ENCODE data around the gene IFT57. TPM values are rescaled to one million over a fixed set of nuclear protein-coding genes. Genes with fewer than 3 reads are reported as not detected.

IFT57 gene
- total and polyA plus RNA-seq, 2 of the 8 experiments (the other 6 are each of a cell fraction or from before 2014, with no cell fraction given) = 15.1 to 27.8 TPM

DNA sequence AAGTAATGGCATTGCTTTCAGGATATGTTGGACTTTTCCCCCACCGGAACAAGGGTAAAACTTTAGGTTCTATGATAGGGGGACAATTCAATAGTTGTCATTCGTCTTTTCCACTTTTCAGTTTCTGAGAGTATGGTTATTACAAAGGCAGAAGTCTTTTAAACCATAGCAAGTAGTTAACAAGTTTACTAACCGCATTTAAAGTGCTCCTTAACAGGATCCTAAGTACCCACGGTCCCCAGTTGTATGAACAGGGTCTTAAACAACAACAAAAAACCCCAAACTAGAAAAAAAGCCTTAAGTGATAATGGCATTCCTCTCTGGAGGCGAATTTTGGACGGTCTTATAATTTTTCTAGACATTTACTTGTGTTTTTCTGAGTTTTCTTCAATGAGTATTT, 831 bp downstream of the IFT57 start:
- DNase-seq (ENCODE audit: low read depth in 1 of 2, low spot score in 2 of 2) = no peak
- Histone ChIP-seq H3K23ac (ENCODE audit: insufficient read length) (no peak overlapping the region), H3K27me3 (replicated peaks in 1 of 4; ENCODE audit: control insufficient read depth in 3 of 4, extremely low read depth in 1 of 4, insufficient read depth in 3 of 4, low read length in 3 of 4) (no peaks in the 10 kb centered on the region), H2AK5ac (ENCODE audit: low read depth, low read length) (no peak overlapping the region), H4K8ac (ENCODE audit: extremely low read depth, insufficient read depth, low read length) (no peak overlapping the region), H3K36me3 (ENCODE audit: control insufficient read depth in 2 of 4, insufficient read depth in 4 of 4, low read length in 3 of 4) (no peaks in the 10 kb centered on the region; a peak in 1 of 8 replicates), H2BK5ac (ENCODE audit: low read depth, low read length) (no peak overlapping the region), H2BK12ac (ENCODE audit: low read depth, low read length) (no peak overlapping the region), H3K14ac (ENCODE audit: insufficient read length) (no peak overlapping the region), H3K4me1 (replicated peaks in 1 of 4; ENCODE audit: control insufficient read depth in 3 of 4, insufficient read depth in 4 of 4, low read length in 3 of 4) (peaks cover 0 to 5% (median 1%) of the 10 kb centered on the region in 4 experiments; a peak in 3 of 7 replicates), H3K18ac (ENCODE audit: extremely low read depth, low read length) (no peak overlapping the region), H3K79me2 (ENCODE audit: control insufficient read depth in 1 of 2, insufficient read depth in 2 of 2, low read length in 2 of 2) (no peaks in the 10 kb centered on the region), H3K56ac (replicated peaks; ENCODE audit: insufficient read length, low read depth, low read length) (no peak overlapping the region), H2AFZ (ENCODE audit: low read length) (no peak overlapping the region), H2BK120ac (replicated peaks; ENCODE audit: low read depth, low read length) (no peak overlapping the region), H3K9ac (replicated peaks in 1 of 4; ENCODE audit: extremely low read depth in 1 of 4, low read depth in 3 of 4, low read length in 3 of 4) (no peak overlapping the region; a peak in 2 of 7 replicates), H3K4me3 (ENCODE audit: extremely low read depth in 1 of 4, insufficient read depth in 2 of 4, low read depth in 3 of 4, low read length in 4 of 4) (peak overlapping the region; percentile 74 to 82 (median 79)), H3K4me2 (ENCODE audit: insufficient read depth in 1 of 2, low read depth in 2 of 2, low read length in 2 of 2) (peak overlapping the region; percentile 71 to 90), H3K79me1 (ENCODE audit: low read depth, low read length) (no peaks in the 10 kb centered on the region), H3K23me2 (ENCODE audit: low read depth, low read length) (peaks cover 1% of the 10 kb centered on the region), H3K27ac (ENCODE audit: low read depth, low read length) (no peak overlapping the region), H3K9me3 (ENCODE audit: insufficient read depth in 2 of 2, low read depth in 1 of 2, low read length in 1 of 2) (no peaks in the 10 kb centered on the region), H4K5ac (ENCODE audit: insufficient read length, low read depth, low read length) (no peak overlapping the region), H3K4ac (replicated peaks; ENCODE audit: insufficient read length, low read depth, low read length) (no peak overlapping the region), H2BK15ac (ENCODE audit: low read length) (no peak overlapping the region), H4K91ac (replicated peaks; ENCODE audit: insufficient read length, low read length) (no peak overlapping the region), H2BK20ac (ENCODE audit: low read length) (no peak overlapping the region), H4K20me1 (replicated peaks in 1 of 2; ENCODE audit: control insufficient read depth in 1 of 2, insufficient read depth in 2 of 2, low read length in 2 of 2) (no peaks in the 10 kb centered on the region)
- TF ChIP-seq GABPA (IDR thresholded peaks at IDR 0.05; ENCODE audit: borderline replicate concordance, insufficient read depth, low read length) (no peak), TAF1 (IDR thresholded peaks at IDR 0.05; ENCODE audit: low read depth, low read length) (no peak), CHD1 (IDR thresholded peaks at IDR 0.05; ENCODE audit: low read depth, low read length) (no peak), NANOG (IDR thresholded peaks at IDR 0.05; ENCODE audit: insufficient read depth, low read depth, low read length, poor library complexity, severe bottlenecking) (no peak), TBP (IDR thresholded peaks at IDR 0.05; ENCODE audit: low read depth, low read length) (no peak), CTBP2 (IDR thresholded peaks at IDR 0.05; ENCODE audit: borderline replicate concordance, insufficient read depth, insufficient read length, low read length) (no peak), RAD21 (IDR thresholded peaks at IDR 0.05 in 1 of 2, conservative IDR thresholded peaks at IDR 0.05 in 1 of 2; ENCODE audit: low read depth in 2 of 2, low read length in 2 of 2) (no peak), SIRT6 (IDR thresholded peaks at IDR 0.05; ENCODE audit: low read length) (no peak), SUZ12 (IDR thresholded peaks at IDR 0.05; ENCODE audit: low read length) (no peak), POLR2A (IDR thresholded peaks at IDR 0.05; ENCODE audit: control extremely low read depth in 1 of 2, low read depth in 2 of 2, low read length in 2 of 2) (no peak), FOSL1 (IDR thresholded peaks at IDR 0.05; ENCODE audit: insufficient read depth, low read depth, low read length) (no peak)
- 61% methylated on average over 6 of the region's 6 CpGs; no CpG with 5 or more reads in 1 of the 2 experiments for WGBS, 2 experiments (ENCODE audit: extremely low coverage in 1 of 2, insufficient coverage in 1 of 2, insufficient read length in 1 of 2, insufficient replicate concordance in 2 of 2, low coverage in 1 of 2, low lambda C conversion rate in 2 of 2, missing lambda C conversion rate in 1 of 2)
- FAIRE-seq = no peak
- CTCF ChIA-PET (ENCODE audit: partially characterized antibody) = interaction anchor here (0.6 kb wide), 1 partner anchor 64 kb away, joined by 5 read pairs; no protein-coding TSS in a partner anchor
- POLR2A ChIA-PET (ENCODE audit: partially characterized antibody) = interaction anchor here (1.9 kb wide), 1 partner anchor 11 kb away, joined by 4 read pairs; no protein-coding TSS in a partner anchor
